Endothelial cell (in vitro differentiated cells): Measurements from ENCODE around the gene NT5DC1. TPM values are rescaled to one million over a fixed set of nuclear protein-coding genes. Genes with fewer than 3 reads are reported as not detected.

Experiments used
- DNase-seq: peaks from one replicate; pipeline ENCODE4 v3.0.0; 2021; ENCODE audit warnings: low spot score
- H3K27ac Mint-ChIP-seq: one replicate; pipeline ENCODE4 v1.8.0; 2021; ENCODE audit warnings: mixed read lengths, inconsistent platforms; ENCODE audit not compliant: unreplicated experiment
- H3K27me3 Mint-ChIP-seq: one replicate; pipeline ENCODE4 v1.8.0; 2021; ENCODE audit warnings: mild to moderate bottlenecking, moderate library complexity, mixed read lengths, inconsistent platforms; ENCODE audit not compliant: unreplicated experiment
- H3K36me3 Mint-ChIP-seq: one replicate; pipeline ENCODE4 v1.8.0; 2021; ENCODE audit warnings: mild to moderate bottlenecking, low read depth, mixed read lengths, inconsistent platforms; ENCODE audit not compliant: unreplicated experiment
- H3K4me1 Mint-ChIP-seq: one replicate; pipeline ENCODE4 v1.8.0; 2021; ENCODE audit warnings: mild to moderate bottlenecking, mixed read lengths, inconsistent platforms; ENCODE audit not compliant: unreplicated experiment
- H3K4me3 Mint-ChIP-seq: one replicate; pipeline ENCODE4 v1.8.0; 2021; ENCODE audit warnings: mild to moderate bottlenecking, mixed read lengths, inconsistent platforms; ENCODE audit not compliant: unreplicated experiment
- H3K9me3 Mint-ChIP-seq: one replicate; pipeline ENCODE4 v1.8.0; 2021; ENCODE audit warnings: mixed read lengths, inconsistent platforms; ENCODE audit not compliant: unreplicated experiment
- total RNA-seq: library from RNA; stranded (reverse); fragmentation: NEBNext Ultra II Directional; extraction: Animal tissue kit (Norgen Biotek cat#: 25700); gene quantifications from one replicate; pipeline ENCODE4 v1.2.1, GENCODE V29; 2021; ENCODE audit not compliant: unreplicated experiment
- TF ChIP-seq, protein P1 (sequence below): fragments of 200-600 bp; sonication (generic); IDR thresholded peaks from one replicate; pipeline ENCODE4 v1.5.0; 2021; ENCODE audit warnings: antibody characterized with exemption; ENCODE audit not compliant: unreplicated experiment

NT5DC1 gene
- total RNA-seq, 1 donor from 2014 or later: 33.9 TPM

DNA sequence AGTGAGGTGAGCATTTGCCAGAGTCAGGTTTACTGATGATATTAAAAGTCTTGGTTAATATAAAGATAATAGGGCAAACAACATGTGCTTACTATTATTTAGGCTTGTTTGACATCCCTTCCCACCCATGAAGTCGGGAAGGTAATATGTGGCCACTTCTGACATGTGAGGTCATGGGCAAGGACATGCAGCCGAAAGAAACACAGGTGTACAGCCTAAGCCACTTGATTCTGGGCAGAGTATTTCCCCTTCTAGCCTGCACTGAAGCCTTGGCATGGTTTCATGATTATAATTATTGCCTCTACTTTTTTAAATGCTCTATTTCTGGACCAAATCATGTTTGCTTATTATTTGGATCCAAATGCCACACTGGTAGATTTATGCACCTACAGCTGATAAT, 100.9 kb downstream of the NT5DC1 start:
- Mint-ChIP-seq H3K4me3 (no peak overlapping the region), H3K36me3 (no peaks in the 10 kb centered on the region), H3K27ac (no peak overlapping the region), H3K4me1 (peaks cover 8% of the 10 kb centered on the region), H3K9me3 (no peaks in the 10 kb centered on the region), H3K27me3 (no peaks in the 10 kb centered on the region)
- TF ChIP-seq, protein P1, sequence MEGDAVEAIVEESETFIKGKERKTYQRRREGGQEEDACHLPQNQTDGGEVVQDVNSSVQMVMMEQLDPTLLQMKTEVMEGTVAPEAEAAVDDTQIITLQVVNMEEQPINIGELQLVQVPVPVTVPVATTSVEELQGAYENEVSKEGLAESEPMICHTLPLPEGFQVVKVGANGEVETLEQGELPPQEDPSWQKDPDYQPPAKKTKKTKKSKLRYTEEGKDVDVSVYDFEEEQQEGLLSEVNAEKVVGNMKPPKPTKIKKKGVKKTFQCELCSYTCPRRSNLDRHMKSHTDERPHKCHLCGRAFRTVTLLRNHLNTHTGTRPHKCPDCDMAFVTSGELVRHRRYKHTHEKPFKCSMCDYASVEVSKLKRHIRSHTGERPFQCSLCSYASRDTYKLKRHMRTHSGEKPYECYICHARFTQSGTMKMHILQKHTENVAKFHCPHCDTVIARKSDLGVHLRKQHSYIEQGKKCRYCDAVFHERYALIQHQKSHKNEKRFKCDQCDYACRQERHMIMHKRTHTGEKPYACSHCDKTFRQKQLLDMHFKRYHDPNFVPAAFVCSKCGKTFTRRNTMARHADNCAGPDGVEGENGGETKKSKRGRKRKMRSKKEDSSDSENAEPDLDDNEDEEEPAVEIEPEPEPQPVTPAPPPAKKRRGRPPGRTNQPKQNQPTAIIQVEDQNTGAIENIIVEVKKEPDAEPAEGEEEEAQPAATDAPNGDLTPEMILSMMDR: no peak
- DNase-seq: no peak

DNA sequence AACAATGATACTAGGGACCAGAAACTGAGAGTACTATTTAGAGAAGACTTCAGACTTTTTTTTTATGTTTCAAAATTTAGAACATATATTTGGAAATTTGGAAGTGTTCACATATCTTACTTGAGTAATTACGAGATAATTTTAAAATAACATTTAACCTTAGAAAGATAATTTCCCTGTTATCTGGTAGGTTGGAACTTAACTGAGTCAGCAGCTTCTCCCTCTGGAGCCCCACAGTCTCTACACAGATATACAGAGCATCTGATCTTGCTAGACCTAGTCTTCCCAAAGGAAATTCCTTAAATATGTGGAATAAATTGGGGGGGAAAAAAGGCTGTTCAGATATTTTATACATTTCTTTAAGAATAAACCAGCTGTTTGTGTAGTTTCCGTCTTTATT, 104.6 kb downstream of the NT5DC1 start:
- Mint-ChIP-seq H3K27me3 (no peaks in the 10 kb centered on the region), H3K27ac (no peak overlapping the region), H3K9me3 (no peaks in the 10 kb centered on the region), H3K4me3 (no peak overlapping the region), H3K4me1 (no peaks in the 10 kb centered on the region), H3K36me3 (no peaks in the 10 kb centered on the region)
- DNase-seq: no peak
- TF ChIP-seq, protein P1: no peak

- Mint-ChIP-seq H3K9me3 (no peaks in the 10 kb centered on the region), H3K4me3 (no peak overlapping the region), H3K36me3 (no peaks in the 10 kb centered on the region), H3K27me3 (no peaks in the 10 kb centered on the region), H3K4me1 (no peaks in the 10 kb centered on the region), H3K27ac (no peak overlapping the region)
- no peak for DNase-seq
- TF ChIP-seq, protein P1: no peak
These were observed 105.7 kb downstream of the NT5DC1 start for GRCh38 chr6:116206231-116206903.

GRCh38 chr6:116208056-116208785, 107.6 kb downstream of the NT5DC1 start:
- Mint-ChIP-seq H3K27ac (no peak overlapping the region), H3K4me1 (no peaks in the 10 kb centered on the region), H3K9me3 (no peaks in the 10 kb centered on the region), H3K36me3 (no peaks in the 10 kb centered on the region), H3K27me3 (no peaks in the 10 kb centered on the region), H3K4me3 (no peak overlapping the region)
- TF ChIP-seq, protein P1: no peak
- DNase-seq: no peak

- Mint-ChIP-seq H3K9me3 (no peaks in the 10 kb centered on the region), H3K4me3 (no peak overlapping the region), H3K27ac (no peak overlapping the region), H3K4me1 (no peaks in the 10 kb centered on the region), H3K27me3 (no peaks in the 10 kb centered on the region), H3K36me3 (no peaks in the 10 kb centered on the region)
- no peak for DNase-seq
- TF ChIP-seq, protein P1: no peak
These were observed 109.7 kb downstream of the NT5DC1 start for GRCh38 chr6:116210316-116210715.
